K562 (cell line): ENCODE data around the gene RPTN. TPM values are rescaled to one million over a fixed set of nuclear protein-coding genes. Genes with fewer than 3 reads are reported as not detected.

Source experiments
- ATAC-seq: fragments of 200-7000 bp; cut with Tn5 transposase; 3 replicates; pipeline ENCODE4 v1.9.1; 2020; ENCODE audit warnings: moderate library complexity
- BruUV-seq: library from RNA; stranded (reverse); fragments of 400-500 nt; replicated peaks from 2 replicates; lab custom pipeline; 2021; lab: Mats Ljungman, UMichigan
- CTCF ChIA-PET: fragments of 300-600 bp; formaldehyde crosslinking; extraction: SDS; loops from one replicate; lab custom pipeline; 2021; ENCODE audit warnings: low intra/inter-chr PET ratio; lab: Yijun Ruan, JAX
- POLR2A ChIA-PET: fragments of 300-600, 350-650 bp; sonication (Branson Sonifier 250); formaldehyde crosslinking; extraction: SDS; loops from one replicate; lab custom pipeline; 2021; ENCODE audit warnings: antibody characterized with exemption, inconsistent platforms; lab: Yijun Ruan, JAX
- DNase-seq, 4 experiments: peaks; one replicate each; pipeline versions ENCODE4 v3.0.0 to v3.0.0-alpha.2; 2011 to 2018; ENCODE audit warnings: low spot score in 3 of 4, mixed read lengths in 3 of 4; ENCODE audit errors: extremely low read depth in 1 of 4
- FAIRE-seq: peaks from 2 replicates; lab custom pipeline; 2011; peaks lifted over from hg19 to GRCh38; lab: Jason Lieb, UNC
- H2AFZ ChIP-seq: 2 replicates; pipeline ENCODE4 v1.6.0; 2011; ENCODE audit warnings: low read depth, low read length, control low read depth, inconsistent platforms
- H3K27ac ChIP-seq: fragments of 200-600 bp; 3 replicates; pipeline ENCODE4 v1.8.0; 2011; ENCODE audit warnings: low read depth, mild to moderate bottlenecking, control low read depth, inconsistent platforms, low read length, moderate library complexity, mixed read lengths; ENCODE audit errors: extremely low read depth
- H3K27me3 ChIP-seq, 2 experiments: fragments of 300-600 bp in 1 of 2; 2 replicates in 1 of 2; 3 replicates in 1 of 2; pipeline versions ENCODE4 v1.6.0 to v1.8.0; 2011; ENCODE audit warnings: inconsistent platforms in 2 of 2, low read length in 2 of 2, mild to moderate bottlenecking in 1 of 2, mixed read lengths in 1 of 2, moderate library complexity in 1 of 2; ENCODE audit not compliant: control insufficient read depth in 2 of 2, insufficient read depth in 2 of 2
- H3K36me3 ChIP-seq: fragments of 300-600 bp; 3 replicates; pipeline ENCODE4 v1.8.0; 2011; ENCODE audit warnings: mild to moderate bottlenecking, low read length, inconsistent platforms; ENCODE audit not compliant: control insufficient read depth, insufficient read depth
- H3K4me1 ChIP-seq, 2 experiments: fragments of 200-600 bp in 1 of 2; replicated peaks in 1 of 2; 2 replicates in 1 of 2; 3 replicates in 1 of 2; pipeline versions ENCODE4 v1.5.1 to v1.8.0; 2011; ENCODE audit warnings: inconsistent platforms in 2 of 2, low read length in 2 of 2, mild to moderate bottlenecking in 1 of 2, mixed read lengths in 1 of 2, moderate library complexity in 1 of 2; ENCODE audit not compliant: control insufficient read depth in 2 of 2, insufficient read depth in 2 of 2
- H3K4me2 ChIP-seq: 2 replicates; pipeline ENCODE4 v1.6.1; 2011; ENCODE audit warnings: low read length, control low read depth, inconsistent platforms, mixed read lengths; ENCODE audit not compliant: insufficient read depth
- H3K4me3 ChIP-seq: fragments of 200-600 bp; sonication (generic), shearing (Covaris generic); 2 replicates; pipeline ENCODE4 v1.5.1; 2016; ENCODE audit warnings: control low read depth, inconsistent platforms
- H3K79me2 ChIP-seq: fragments of 200-600 bp; 3 replicates; pipeline ENCODE4 v1.8.0; 2011; ENCODE audit warnings: low read length, inconsistent platforms; ENCODE audit not compliant: control insufficient read depth, insufficient read depth
- H3K9ac ChIP-seq, 2 experiments: 2 replicates each; pipeline versions ENCODE4 v1.6.0 to v1.6.1; 2011; ENCODE audit warnings: low read depth in 2 of 2, low read length in 2 of 2, control low read depth in 1 of 2, inconsistent platforms in 1 of 2, mild to moderate bottlenecking in 1 of 2, mixed read lengths in 1 of 2; ENCODE audit not compliant: insufficient read depth in 1 of 2
- H3K9me1 ChIP-seq: one replicate; pipeline ENCODE4 v1.6.0; 2011; ENCODE audit warnings: inconsistent platforms, mild to moderate bottlenecking, low read length, moderate library complexity; ENCODE audit not compliant: control insufficient read depth, insufficient read depth
- H3K9me3 ChIP-seq: replicated peaks from 2 replicates; pipeline ENCODE4 v1.5.1; 2011; ENCODE audit warnings: low read depth, low read length, inconsistent platforms; ENCODE audit not compliant: control insufficient read depth, insufficient read depth
- H4K20me1 ChIP-seq: replicated peaks from 2 replicates; pipeline ENCODE4 v1.6.1; 2011; ENCODE audit warnings: low read length, inconsistent platforms, mixed read lengths; ENCODE audit not compliant: control insufficient read depth, insufficient read depth
- CEBPZ ChIP-seq: fragments of 150-350 bp; IDR thresholded peaks from 2 replicates; pipeline ENCODE4 v1.6.1; 2014; ENCODE audit warnings: low read depth, mild to moderate bottlenecking, low read length, borderline replicate concordance
- DDX20 ChIP-seq: fragments of 450-650 bp; IDR thresholded peaks from 2 replicates; pipeline ENCODE4 v1.6.1; 2016; ENCODE audit warnings: missing genetic modification characterization, low read depth, mild to moderate bottlenecking, missing compliant biosample characterization, moderate library complexity
- E2F1 ChIP-seq: sonication (generic); formaldehyde crosslinking; IDR thresholded peaks from 2 replicates; pipeline ENCODE4 v1.8.1; 2023; ENCODE audit warnings: mild to moderate bottlenecking, missing genetic modification reagents, moderate library complexity
- HNRNPH1 ChIP-seq: fragments of 200-400 bp; formaldehyde crosslinking; optimal IDR thresholded peaks from 2 replicates; pipeline ENCODE3; 2017; ENCODE audit warnings: low read depth, mild to moderate bottlenecking, low read length, moderate library complexity
- SIX5 ChIP-seq, 2 experiments: IDR thresholded peaks; 2 replicates each; pipeline ENCODE4 v1.6.1; 2011; ENCODE audit warnings: low read length in 2 of 2, borderline replicate concordance in 1 of 2, low read depth in 1 of 2, mild to moderate bottlenecking in 1 of 2, moderate library complexity in 1 of 2; ENCODE audit not compliant: insufficient read depth in 1 of 2
- SMAD1 ChIP-seq: fragments of 150-350 bp; IDR thresholded peaks from 2 replicates; pipeline ENCODE4 v1.6.1; 2014; ENCODE audit warnings: low read length, low read depth; ENCODE audit not compliant: partially characterized antibody
- SRSF7 ChIP-seq: fragments of 200-400 bp; formaldehyde crosslinking; optimal IDR thresholded peaks from 2 replicates; pipeline ENCODE3; 2017; ENCODE audit warnings: mild to moderate bottlenecking, low read depth, low read length
- THRA ChIP-seq: fragments of 450-650 bp; IDR thresholded peaks from 2 replicates; pipeline ENCODE4 v1.6.1; 2017; ENCODE audit warnings: mild to moderate bottlenecking, moderate library complexity
- XRCC3 ChIP-seq: fragments of 450-650 bp; IDR thresholded peaks from 2 replicates; pipeline ENCODE4 v1.6.1; 2017; ENCODE audit warnings: mild to moderate bottlenecking, moderate library complexity
- ZBTB17 ChIP-seq: fragments of 450-650 bp; formaldehyde crosslinking; IDR thresholded peaks from 2 replicates; pipeline ENCODE4 v1.4.0; 2020; ENCODE audit warnings: mild to moderate bottlenecking
- ZBTB26 ChIP-seq: fragments of 450-650 bp; formaldehyde crosslinking; IDR thresholded peaks from 2 replicates; pipeline ENCODE4 v1.4.0; 2022; ENCODE audit warnings: missing genetic modification characterization
- ZBTB33 ChIP-seq: sonication (generic); formaldehyde crosslinking; IDR thresholded peaks from 2 replicates; pipeline ENCODE4 v1.8.1; 2023; ENCODE audit warnings: mild to moderate bottlenecking, missing genetic modification reagents
- ZNF224 ChIP-seq: sonication (generic); formaldehyde crosslinking; IDR thresholded peaks from 2 replicates; pipeline ENCODE4 v1.8.0; 2022; ENCODE audit warnings: mild to moderate bottlenecking, missing genetic modification reagents
- WGBS: fragments of 100-300 bp; shearing (Covaris generic); methylation state at CpG from one replicate; pipeline ENCODE4 v1.1.6; 2016; ENCODE audit warnings: low coverage, mixed read lengths; ENCODE audit not compliant: insufficient coverage; ENCODE audit errors: missing lambda C conversion rate; 5-methylcytosine and 5-hydroxymethylcytosine counted together
- in situ Hi-C: fragments of 300-500 bp; cut with MboI; formaldehyde crosslinking; loops from 4 replicates; pipeline ENCODE4 v1.15.0; 2018; ENCODE audit warnings: inconsistent platforms, mixed read lengths
- intact Hi-C: fragments of 100-400 bp; cut with micrococcal nuclease; formaldehyde crosslinking; loops from 2 replicates; pipeline ENCODE4 v1.14.2; 2022
- polyA plus RNA-seq, 8 experiments: library from polyadenylated mRNA; depleted of rRNA in 4 of 8; stranded (reverse) in 5 of 8; unstranded in 3 of 8; fragments of >200 nt; fragmentation: Nextera tagmentation in 2 of 8; fragmentation: Illumina TruSeq in 1 of 8; extraction: Ambion mirVana in 2 of 8; extraction: Trizol in 1 of 8; gene quantifications; 2 replicates each; pipeline versions ENCODE4 v1.2.1 to v1.2.3, GENCODE V29; 2011 to 2014; ENCODE audit warnings: inconsistent platforms in 1 of 8, missing spikeins in 1 of 8
- total RNA-seq, 7 experiments: library from RNA; depleted of rRNA in 6 of 7; stranded (reverse); fragments of >200 nt in 6 of 7; fragmentation: Illumina TruSeq in 2 of 7; extraction: Trizol in 2 of 7; gene quantifications; 2 replicates each; pipeline versions ENCODE4 v1.2.1 to v1.2.3, GENCODE V29; 2011 to 2021; ENCODE audit warnings: low replicate concordance in 1 of 7

RPTN gene
- total and polyA plus RNA-seq, 9 of the 15 experiments (the other 6 are each of a cell fraction or from before 2014, with no cell fraction given), result not detected

GRCh38 chr1:152104854-152105253, 54.2 kb downstream of the RPTN start:
- POLR2A ChIA-PET, result interaction anchor here (1.1 kb wide), 1 partner anchor 22 kb away, joined by 3 read pairs; no protein-coding TSS in a partner anchor
- no peak for ATAC-seq
- no peak overlapping the region for H2AFZ ChIP-seq
- H3K79me2 ChIP-seq, result no peaks in the 10 kb centered on the region
- CTCF ChIA-PET, result no interaction called here
- WGBS, result 3% methylated on average over 2 of the region's 2 CpGs
- H3K9me1 ChIP-seq, result no peaks in the 10 kb centered on the region
- H3K4me3 ChIP-seq, result no peak overlapping the region
- no peak for DNase-seq
- H3K9ac ChIP-seq, result no peak overlapping the region
- intact Hi-C loops (no loop called here), in situ Hi-C loops (no loop called here)
- H3K9me3 ChIP-seq, result no peaks in the 10 kb centered on the region
- H3K36me3 ChIP-seq, result no peaks in the 10 kb centered on the region
- BruUV-seq, result no TSS peak
- no peaks in the 10 kb centered on the region for H3K4me1 ChIP-seq
- H3K27ac ChIP-seq, result no peak overlapping the region
- H3K4me2 ChIP-seq, result no peak overlapping the region
- peaks cover 4 to 31% of the 10 kb centered on the region in 2 experiments; a peak in 3 of 5 replicates for H3K27me3 ChIP-seq
- FAIRE-seq, result no peak
- no peaks in the 10 kb centered on the region for H4K20me1 ChIP-seq
- TF ChIP-seq SIX5 (IDR thresholded peaks at IDR 0.05; ENCODE audit: borderline replicate concordance in 1 of 2, insufficient read depth in 1 of 2, low read depth in 1 of 2, low read length in 2 of 2), result no peak
- TF ChIP-seq CEBPZ, result no peak
- no peak for TF ChIP-seq E2F1
- TF ChIP-seq SRSF7, result no peak
- no peak for TF ChIP-seq ZBTB17 (CRISPR knock-in tag)
- no peak for TF ChIP-seq HNRNPH1
- no peak for TF ChIP-seq THRA
- TF ChIP-seq XRCC3, result no peak
- no peak for TF ChIP-seq ZNF224 (CRISPR knock-in tag)
- no peak for TF ChIP-seq DDX20 (tag)
- TF ChIP-seq SMAD1, result no peak
- no peak for TF ChIP-seq ZBTB26
- no peak for TF ChIP-seq ZBTB33
